Stimulated activated CD8-positive, alpha-beta memory T cell treated with anti-CD3 and anti-CD28 coated beads, Interleukin-2, amount 100 ng/mL, for 1 hour (primary cell): ENCODE results near the gene NRL.

ENCODE experiments used
- DNase-seq, 2 donors: peaks; one replicate each; pipeline ENCODE4 v3.0.0-alpha.2; 2020; ENCODE audit warnings: low read depth in 2 of 2

NRL gene

DNA sequence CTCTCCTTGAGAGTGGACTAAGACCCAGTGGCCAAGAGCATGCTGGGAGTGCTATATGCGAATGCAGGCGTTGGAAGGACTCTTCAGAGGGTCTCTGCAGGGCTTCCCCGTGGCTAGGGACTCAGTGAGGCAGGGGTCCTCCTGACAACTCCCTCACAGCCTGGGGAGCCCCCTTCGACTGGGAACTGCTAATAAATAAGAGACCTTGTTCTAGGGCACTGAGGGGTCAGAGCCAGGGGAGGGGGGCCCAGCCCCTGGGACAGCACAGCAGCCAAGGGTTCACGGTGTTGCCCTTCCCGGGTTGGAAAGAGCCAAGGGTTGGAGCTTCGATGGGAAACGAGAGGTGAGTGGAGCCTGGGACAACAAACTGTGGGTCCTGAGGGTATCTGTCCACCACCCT lies 49.3 kb downstream of the NRL start:
- no peak for DNase-seq

DNA sequence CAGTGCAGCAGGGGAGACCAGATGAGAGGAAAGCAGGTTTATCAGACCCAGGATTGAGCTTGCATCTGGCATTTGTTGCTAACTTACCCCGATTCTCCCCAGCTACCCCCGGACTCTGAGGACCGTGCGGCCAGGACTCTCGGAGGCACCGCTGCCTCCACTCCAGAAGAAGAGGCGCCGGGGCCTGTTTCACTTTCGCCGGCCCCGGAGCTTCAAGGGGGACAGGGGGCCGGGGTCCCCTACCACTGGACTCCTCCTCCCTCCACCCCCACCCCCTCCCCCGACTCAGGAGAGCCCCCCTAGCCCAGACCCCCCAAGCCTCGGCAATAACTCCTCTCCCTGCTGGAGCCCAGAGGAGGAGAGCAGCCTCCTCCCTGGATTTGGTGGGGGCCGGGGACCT lies 49.9 kb downstream of the NRL start:
- DNase-seq: no peak

DNA sequence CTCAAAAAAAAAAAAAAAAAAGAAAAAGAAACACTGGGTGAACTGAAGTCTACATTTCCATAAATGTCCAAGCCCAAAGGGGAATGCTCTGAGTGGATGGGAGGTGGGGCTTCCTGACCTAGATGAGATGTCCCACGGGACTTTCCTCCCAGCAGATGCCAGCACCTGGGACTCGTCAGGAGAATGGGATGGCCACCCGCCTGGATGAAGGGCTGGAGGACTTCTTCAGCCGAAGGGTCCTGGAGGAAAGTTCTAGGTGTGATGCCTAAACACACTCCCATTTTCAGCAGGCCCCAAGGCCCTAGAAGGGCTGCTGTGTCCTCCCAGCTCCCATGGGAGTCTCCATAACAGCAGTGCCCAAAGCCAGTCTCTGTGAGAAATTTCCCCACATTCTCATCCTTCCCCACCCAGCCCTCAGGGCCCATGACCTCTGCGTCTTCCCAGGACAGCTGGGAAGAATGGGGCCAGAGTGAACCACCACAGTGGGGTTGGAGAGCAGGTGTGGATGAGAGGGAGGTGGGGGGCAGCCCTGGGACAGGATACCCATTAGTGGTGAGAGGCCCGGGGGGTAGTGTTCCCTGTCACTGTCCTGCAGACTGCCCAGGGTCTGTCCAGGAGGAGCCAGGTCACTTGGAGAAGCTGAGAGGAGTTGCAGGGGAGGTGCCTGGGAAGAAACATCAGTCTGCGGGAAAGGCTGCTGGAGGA lies 50.5 kb downstream of the NRL start:
- DNase-seq: no peak

DNA sequence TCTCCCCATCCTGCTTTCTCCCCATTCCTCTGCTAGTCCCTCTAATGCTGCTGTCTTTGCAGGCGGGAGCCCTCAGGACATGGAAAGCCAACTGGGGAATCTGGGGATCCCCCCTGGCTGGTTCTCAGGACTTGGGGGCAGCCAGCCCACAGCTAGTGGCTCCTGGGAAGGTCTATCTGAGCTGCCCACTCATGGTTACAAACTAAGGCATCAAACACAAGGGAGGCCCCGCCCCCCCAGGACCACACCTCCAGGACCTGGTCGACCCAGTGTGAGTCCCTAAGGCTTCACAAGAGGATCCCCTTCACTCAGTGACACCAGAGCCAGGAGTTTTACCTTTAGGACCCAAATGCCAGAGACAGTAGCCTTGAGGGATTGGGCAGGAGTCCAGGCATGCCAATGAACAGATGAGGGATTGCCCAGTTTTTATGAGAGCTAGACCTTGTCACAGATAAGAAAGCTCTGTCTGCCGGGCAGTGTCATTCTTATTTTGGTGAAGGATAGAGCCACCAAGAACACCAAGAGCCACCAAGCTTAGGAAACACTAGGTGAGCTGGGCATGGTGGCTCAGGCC lies 51.4 kb downstream of the NRL start:
- no peak for DNase-seq

DNA sequence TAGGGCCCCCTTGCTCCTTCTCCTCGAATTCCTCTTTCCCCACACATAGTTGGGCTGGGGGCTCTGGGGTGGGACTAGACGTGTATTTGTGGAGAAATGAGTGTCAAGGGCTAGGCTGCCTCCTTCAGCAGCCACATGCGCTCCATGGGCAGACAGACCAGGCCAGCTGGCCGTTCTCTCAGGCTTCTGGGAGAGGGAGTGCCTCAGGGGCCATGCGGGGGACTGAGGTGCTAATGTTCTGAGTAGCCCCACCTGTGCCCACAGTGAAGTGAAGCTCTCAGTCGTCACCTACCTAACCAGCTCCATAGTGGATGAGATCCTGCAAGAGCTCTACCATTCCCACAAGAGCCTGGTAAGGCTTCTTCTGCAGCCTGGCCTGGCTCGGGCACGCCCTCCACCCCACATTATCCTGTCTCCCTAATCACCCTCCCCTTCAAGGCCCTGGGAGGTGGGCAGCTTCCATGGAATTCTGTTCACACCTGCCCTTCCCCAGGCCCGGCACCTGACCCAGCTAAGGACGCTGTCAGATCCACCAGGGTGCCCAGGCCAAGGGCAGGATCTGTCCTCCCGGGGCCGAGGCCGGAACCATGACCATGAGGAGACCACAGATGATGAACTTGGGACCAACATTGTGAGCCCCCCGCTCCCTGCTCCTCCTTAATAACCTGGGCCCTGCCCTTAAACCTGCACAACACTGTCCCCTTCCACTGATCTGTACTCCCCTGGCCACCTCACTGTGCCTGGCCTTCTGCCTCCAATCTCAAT lies 52.4 kb downstream of the NRL start:
- no peak for DNase-seq

DNA sequence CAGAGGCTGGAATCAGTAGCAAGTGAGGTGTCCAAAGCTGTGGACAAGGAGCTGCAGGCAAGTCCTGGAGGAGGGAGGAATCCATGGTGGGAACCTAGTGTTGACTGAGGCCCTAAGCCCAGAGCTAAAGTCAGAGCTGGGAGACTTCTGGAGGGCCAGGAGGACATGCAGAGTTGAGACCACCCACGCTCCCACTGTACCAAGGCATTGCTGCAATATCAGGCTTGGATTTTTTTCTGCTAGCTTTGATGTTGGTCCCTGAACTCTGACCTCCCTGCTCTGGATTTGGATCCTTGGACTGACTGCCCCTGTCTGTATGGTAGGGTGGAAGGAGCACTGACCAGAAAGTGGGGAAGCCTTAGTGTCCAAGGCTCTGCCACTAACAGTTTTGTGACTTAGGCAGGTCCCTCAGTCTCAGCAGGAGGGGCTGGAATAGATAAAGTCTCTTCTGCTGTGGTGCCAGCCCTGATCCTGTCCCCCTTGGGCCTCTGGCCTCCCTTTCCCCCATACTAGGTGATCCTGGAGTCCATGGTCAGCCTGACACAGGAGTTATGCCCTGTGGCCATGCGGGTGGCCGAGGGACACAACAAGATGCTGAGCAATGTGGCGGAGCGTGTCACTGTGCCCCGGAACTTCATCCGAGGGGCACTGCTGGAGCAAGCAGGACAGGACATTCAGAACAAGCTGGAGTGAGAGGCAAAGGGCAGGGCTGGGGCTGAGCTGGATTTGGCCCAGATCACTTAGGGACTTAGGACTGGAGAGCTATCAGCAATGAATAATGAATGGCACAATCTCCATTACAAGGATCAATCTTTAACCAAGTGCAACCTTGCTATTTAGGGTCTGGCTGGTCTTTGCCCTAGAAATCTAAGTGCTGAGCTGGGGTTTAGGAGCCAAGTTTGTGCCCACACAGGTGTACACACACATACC lies 53.5 kb downstream of the NRL start:
- DNase-seq: no peak

DNA sequence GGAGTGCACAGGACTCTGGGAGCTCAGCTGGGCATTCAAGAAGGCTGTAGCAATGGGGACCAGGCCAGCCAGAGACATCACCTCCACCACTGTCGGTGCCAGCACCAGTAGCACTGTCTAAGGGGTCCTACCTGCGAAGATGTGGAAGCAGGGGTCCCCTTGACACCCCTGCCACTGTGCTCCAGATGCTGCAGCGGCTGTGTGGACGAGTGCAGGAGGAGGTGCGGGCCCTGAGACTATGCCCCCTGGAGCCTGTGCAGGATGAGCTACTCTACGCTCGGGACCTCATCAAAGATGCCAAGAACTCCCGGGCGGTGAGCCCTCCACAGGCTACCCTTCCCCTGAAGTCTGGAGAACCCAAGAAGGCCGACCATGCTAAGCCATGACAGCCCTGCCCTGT lies 54.3 kb downstream of the NRL start:
- DNase-seq: no peak

DNA sequence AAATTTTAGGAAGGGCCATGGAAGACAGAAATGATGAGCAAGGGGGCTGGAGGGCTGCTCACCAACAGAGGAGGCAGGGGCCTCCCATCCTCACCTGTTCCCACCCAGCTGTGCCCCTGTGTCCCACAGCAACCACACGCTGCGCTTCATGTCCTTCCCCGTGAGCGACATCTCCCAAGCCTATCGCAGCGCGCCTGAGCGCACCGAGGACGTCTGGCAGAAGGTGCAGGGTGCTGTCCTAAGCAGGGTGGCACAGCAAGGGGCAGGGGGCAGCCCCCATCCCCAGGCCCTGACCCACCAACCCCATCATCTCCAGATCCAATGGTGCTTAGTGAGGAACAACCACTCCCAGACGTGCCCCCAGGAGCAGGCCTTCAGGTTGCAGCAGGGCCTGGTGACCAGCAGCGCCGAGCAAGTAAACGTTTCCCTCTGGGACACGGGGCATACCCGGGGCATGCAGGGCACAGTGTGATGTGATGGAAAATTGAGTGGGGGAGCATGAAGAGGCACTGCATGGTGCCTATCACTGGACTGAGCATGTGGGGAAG lies 54.8 kb downstream of the NRL start:
- DNase-seq: no peak

DNA sequence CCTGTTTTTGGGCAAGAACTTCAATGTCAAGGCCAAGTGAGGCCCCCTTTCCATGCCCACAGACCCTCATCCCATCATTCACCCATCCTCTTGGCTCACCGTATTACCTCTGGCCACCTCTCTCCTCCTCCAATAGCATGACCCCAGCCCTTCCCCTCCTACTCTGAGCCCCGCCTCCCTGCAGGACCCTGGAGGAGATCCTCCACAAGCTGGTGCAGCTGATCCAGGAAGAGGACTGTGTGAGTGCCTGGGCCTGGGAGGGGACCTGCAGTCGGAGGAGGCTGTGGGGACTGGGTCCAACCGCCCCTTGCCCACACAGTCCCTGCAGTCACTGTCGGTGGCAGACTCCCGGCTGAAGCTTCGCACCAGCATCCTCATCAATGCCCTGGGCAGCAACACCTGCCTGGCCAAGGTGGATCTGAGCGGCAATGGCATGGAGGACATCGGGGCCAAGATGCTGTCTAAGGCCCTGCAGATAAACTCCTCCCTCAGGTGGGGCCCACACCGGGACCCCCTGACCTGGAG lies 55.7 kb downstream of the NRL start:
- no peak for DNase-seq

DNA sequence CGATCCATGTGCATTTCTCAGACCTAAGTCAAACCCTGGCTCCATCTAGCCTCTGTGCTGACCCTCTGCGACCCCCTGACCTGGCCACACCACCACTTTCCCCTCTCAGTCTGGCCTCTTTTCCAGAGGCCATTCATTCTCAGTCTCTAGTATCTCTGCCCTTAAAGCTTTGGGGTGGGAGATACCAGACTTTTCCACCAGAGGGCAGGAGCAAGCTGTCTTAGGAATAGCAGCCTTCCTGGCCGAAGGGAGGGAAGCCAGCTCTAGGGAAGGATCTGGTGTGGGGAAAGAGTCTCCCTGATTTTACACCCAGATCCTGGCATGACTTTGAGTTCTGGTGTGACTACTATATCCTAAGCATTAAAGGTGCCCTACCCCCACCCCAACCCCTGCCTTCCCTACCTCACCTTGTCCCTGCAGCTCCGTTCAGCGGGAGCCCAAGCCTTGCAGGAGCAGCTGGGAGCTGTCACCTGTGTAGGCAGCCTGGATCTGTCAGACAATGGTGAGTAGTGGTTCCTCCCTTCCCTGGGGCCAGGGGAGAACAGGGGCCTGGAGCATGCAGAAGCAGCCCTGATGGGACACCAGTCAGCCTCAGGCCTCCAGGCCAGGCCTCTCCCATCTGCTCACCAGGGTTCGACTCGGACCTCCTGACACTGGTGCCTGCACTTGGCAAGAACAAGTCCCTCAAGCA lies 56.3 kb downstream of the NRL start:
- DNase-seq: no peak

DNA sequence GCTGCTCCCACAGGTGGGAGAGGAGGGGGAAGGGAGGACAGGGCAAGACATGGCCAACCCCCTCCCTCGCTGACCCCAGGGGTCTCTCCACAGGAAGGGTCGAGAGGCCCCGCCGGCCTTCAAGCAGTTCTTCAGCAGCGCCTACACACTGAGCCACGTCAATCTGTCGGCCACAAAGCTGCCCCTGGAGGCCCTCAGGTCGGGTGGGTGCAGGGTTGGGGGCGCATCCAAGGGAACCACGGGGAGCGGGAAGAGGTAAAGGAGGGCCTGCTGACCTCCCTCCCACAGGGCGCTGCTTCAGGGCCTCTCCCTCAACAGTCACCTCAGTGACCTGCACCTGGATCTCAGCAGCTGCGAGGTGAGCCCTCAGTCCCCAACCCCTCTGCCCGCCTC lies 56.9 kb downstream of the NRL start:
- DNase-seq: no peak

DNA sequence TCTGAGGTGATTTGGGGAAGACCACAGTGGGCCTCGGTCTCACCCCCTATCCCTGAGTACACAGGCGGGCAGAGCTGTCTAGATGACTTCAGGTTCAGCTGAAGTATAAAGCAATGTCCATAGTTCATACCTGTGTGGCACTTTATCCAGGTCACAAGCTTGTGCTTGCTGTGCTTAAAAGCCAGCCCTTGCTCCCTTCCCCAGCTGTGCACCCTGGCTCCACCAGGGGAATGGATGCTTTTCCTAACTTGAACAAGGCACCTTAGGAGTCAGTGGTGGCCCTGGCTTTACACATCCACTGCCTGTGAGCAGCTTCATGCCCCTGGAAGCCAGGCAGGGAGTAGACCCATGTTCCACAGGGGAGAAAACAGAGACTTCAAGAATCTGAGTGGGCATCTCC lies 57.5 kb downstream of the NRL start:
- DNase-seq: no peak

DNA sequence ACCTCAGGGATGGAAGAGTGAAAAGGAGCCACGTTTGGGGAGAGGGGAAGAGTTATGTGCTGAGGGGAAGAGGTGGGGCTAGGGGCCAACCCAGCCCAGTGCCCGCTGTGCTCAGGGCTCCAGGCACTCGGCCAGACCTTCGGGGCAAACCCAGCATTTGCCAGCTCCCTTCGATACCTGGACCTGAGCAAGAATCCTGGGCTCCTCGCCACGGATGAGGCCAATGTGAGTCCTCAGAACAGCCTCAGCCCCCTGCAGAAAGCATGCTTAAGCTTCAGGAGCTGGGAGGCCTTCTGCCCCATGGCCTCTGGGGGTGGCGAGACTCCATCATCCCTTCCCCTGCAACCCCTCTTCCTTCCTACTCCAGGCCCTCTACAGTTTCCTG lies 58.0 kb downstream of the NRL start:
- no peak for DNase-seq

DNA sequence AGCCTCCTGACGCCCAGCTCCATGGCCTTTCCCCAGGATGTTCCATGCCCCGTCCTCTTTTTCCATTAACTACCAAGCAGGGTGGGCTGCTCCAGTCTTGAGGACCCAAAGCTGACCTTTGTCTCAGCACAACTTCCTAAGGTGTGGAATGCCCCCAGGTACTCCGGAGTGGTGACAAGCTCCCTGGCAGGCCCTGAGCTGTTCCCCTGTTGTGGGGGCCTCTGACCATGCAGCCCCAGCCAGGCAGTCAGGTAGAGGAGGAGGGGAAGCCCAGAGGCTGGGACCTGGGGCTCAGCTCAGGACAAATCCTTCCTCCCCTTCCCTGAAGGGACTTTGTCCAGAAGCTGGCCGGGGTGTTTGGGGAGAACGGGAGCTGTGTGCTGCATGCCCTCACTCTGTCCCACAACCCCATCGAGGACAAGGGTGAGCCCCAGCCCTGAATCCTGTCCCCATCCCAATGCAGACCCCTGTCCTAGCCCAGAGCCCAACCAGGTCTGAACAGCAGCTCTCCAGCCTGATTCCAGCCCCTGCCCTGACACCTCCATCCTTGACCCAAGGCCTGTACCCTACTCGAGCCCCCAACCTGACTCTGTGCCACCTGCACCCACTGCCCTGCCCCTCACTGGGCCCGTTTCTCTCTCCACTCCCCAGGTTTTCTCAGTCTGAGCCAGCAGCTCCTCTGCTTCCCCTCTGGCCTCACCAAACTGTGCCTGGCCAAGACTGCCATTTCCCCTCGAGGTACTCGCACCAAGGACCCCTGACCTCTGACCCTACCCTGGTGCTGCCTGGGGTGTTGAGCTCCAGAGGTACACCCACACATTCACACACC lies 58.6 kb downstream of the NRL start:
- no peak for DNase-seq

DNA sequence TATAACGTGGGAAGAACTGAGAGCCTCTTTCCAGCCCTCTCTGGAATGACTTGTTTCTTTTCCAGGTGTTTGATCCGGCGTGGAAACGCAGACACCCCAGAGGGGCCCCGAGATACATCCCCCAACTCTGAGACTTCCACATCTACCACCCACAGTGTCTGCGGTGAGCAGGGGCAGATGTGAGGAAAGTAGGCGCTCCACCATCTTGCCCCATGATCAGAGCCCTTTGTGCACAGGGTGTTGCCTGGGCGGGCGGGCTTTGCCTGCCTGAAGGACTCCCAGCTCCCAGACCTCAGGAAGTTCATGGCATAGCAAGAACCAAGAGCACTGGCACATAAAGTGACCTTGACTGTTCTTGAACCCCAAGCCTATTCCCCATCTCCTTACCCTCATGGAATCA lies 60.1 kb downstream of the NRL start:
- no peak for DNase-seq

DNA sequence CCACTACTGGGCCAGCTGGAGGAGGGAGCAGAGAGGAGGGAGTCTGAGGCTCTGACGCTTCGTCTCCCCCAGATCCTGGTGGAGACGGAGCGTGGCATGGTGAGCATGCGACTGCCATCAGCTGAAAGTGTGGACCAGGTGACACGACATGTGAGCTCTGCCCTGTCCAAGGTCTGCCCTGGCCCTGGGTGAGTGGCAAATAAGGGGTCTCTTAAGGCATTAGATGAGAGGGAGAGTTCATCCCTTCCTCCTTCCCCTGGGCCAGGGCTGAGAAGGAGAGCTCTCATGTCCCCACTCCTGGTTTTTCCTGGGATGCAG lies 60.5 kb downstream of the NRL start:
- no peak for DNase-seq

DNA sequence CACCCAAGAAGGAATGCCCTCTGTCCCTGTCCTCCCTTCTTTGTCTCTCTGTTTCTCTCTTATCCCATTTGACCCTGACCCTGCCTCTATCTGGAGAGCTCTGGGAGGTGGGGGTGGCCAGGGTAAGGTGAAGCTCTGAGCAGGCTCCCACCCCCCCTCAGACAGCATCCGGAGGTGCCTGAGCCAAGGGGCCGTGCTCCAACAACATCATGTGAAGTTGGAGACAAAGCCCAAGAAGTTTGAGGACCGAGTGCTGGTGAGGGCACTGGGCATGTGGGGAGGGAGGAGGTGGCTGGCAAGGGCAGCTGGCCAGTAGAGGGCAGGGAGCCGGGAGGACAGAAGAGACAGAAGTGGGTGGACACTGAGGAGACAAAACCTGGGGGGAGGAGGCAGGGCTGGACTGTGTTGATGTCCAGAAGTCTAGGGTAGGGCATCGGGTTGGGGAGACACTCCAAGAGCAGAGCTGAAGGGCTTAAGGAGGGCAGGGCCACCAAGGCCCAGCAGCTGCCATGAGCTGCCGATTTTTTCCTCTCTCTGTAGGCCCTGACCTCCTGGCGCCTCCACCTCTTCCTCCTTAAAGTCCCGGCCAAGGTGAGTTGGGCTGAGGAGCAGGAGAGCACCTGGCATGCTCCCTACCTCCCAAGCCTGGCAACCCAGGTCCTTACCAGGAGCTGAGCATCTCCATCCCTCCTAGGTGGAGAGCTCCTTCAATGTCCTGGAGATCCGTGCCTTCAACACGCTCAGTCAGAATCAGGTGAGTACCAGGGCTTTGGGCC lies 61.0 kb downstream of the NRL start:
- DNase-seq: no peak

DNA sequence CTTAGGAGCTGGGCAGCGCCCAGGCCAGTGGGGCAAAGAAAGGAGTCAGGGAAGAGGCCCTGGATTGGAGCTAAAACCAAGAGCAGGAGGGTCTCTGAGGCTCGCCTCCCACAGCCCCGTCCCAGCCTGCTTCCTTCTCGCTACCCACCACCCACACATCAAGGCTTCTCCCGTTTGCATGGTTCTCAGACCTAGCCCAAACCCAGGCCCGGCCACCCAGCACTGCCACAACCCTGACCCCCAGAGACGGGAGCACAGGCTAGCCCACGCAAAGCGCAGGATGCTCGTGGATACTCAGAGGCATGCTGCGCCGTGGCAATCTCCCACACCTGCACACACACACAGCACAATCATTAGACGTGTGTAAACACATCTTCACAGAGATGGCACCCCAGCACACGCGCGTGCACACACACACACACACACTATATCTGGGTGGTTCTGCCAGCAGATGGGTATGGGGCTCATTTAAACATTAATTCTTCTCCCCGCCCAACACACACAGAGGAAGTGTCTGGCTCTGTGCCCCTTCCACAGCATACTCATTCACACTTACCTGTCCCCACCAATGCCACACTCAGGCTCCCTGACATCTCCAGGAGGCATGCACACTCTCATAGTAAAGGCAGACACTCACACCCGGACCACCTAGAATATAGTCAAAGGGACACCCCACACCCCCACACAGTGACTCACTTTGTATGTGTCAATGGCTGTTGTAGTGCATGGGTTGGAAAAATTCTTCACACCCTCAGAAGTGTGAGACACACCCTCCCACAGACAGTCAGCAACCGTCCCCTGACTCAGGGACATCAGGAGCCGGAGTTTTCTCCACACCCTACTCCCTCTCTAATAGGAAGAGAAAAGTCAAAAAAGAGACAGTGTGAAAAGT lies 61.8 kb downstream of the NRL start:
- DNase-seq: no peak
